GM21515 (cell line): Measurements from ENCODE around the gene FBXO33.

ENCODE experiments used
- ATAC-seq: cut with Tn5 transposase; IDR thresholded peaks from one replicate; pipeline ENCODE4 v1.9.1; 2021; ENCODE audit not compliant: unreplicated experiment

FBXO33 gene, protein sequence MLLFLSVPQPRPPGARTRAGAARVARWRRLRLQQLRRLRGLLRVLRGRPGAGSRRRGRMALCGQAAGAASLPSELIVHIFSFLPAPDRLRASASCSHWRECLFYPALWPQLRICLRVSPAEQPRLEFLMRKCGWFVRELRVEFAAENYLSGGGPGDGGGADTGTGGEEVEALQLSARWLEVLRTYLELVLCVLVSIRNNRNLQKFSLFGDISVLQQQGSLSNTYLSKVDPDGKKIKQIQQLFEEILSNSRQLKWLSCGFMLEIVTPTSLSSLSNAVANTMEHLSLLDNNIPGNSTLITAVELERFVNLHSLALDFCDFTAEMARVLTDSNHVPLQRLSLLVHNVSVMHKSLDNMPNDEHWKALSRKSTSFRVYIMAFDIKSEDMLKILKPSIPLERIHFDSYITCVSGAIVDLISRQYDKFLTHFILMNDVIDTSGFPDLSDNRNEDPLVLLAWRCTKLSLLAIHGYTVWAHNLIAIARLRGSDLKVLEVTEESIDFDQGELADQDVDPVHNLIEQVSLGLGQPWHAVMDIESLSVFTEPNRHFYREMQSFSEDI

DNA sequence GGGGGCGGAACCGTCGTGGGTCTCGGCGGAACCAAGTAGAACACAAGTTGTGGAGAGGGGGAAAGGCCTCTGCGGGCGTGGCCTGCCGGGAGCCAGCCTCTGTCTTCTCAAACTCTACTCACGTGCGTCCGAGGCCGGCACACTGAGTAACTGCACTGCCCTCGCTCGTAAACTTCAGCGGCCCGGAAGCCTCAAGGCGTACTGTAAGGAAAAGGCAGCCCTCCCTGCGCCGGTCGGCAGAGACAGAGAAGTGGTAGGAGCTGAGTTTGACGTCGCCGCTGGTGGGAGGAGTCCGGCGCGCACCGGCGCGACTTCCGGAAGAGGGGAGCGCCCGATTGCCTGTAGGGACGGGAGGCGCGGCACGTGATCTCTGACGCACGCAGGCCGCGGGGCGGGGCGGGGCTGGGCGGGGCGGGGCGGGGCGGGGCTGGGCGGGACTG, at the start of gene FBXO33:
TSS of gene FBXO33 (minus strand) at position 255 of the 440 bp plus-strand sequence. CDS start 271 bp downstream, outside the sequence.
- peak; percentile 80 for ATAC-seq

DNA sequence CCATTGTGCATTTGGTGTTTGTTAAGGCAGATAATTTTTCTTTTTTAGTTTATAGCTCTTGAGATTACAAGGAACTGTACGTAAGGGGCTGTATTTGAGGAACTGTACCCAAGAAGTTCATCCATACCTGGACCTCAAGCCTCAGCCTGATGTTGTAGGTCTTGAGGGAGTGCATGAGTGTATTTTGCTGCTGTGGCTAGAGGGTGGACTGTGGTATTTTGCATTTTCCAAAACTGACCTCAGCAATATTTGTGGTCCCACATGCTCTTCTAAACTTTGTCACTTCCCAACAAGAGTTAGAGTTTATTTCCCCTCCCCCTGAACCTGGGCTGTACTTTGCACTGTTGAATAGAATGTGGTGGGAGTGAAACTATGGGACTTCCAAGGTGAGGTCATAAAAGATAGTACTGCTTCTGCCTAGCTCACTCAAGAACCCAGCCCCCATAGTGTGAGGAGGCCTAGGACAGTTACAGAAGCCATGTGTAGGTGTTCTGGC, 42.2 kb upstream of the FBXO33 start:
- ATAC-seq, result peak; percentile 94

DNA sequence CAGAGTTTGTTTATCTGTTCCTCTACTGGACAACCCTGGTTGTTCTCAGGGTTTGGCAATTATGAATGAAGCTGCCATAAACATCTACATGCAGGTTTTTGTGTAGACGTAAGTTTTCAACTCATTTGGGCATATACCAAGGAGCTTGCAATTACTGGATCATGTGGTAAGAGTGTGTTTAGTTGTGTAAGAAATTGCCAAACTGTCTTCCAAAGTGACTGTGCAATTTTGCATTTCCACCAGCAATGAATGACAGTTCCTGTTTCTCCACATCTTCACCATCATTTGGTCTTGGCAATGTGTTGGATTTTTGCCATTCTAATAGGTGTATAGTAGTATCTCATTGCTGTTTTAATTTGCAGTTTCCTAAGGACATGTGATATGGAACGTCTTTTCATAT, 39.8 kb upstream of the FBXO33 start:
- no peak for ATAC-seq

DNA sequence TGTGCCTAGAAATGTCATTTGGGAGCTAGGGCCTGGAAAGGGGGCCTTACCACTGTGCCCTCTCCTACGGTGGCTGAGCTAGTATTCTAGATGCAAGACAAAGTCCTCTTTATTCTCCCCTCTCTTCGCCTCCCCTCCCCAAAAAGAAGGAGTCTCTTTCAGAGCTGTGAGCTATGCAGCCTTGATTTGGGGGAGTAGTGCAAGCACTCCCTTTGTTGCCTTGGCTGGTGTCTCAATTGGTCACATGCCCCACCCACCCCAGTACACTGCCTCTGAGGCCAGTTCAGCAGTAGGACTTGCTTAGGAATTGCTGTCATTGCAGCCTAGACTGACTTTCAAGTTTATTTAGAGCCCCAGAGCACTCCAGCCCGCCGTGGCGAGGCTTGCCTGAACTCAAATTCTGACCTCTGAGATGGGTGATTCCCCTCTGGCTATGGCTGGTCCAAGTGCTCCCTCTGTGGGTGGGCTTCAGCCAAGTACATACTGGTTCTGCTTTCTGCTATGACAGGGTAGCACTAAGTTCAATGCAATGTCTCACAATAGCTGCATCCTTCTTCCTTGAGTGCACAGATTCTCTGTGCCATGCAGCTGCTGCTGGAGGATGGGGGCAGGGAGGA, 37.0 kb upstream of the FBXO33 start:
- peak; percentile 95 for ATAC-seq

DNA sequence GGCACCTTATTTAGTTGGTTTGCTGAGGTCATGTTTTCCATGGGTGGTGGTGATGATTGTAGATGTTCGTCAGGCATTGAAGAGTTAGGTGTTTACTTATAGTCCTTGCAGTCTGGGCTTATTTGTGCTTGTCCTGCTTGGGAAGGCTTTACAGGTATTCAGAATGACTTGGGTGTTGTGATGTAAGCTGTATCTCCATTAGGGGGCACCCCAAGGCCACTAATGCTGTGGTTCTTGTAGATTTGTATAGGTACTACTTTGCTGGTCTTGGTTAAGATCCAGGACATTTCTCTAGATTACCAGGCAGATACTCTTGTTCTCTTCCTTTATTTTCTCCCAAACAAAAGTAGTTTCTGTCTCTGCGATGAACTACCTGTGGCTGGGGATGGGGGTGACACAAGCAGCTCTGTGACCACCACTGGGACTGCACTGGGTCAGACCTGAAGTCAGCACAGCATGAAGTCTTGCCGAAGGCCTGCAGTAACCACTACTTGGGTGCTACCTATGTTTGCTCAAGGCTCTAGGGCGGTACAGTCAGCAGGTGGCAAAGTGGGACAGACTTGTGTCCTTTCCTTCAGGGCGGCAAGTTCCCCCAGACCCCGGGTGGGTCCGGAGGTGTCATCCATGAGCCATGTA, 35.8 kb upstream of the FBXO33 start:
- ATAC-seq, result peak; percentile 42

DNA sequence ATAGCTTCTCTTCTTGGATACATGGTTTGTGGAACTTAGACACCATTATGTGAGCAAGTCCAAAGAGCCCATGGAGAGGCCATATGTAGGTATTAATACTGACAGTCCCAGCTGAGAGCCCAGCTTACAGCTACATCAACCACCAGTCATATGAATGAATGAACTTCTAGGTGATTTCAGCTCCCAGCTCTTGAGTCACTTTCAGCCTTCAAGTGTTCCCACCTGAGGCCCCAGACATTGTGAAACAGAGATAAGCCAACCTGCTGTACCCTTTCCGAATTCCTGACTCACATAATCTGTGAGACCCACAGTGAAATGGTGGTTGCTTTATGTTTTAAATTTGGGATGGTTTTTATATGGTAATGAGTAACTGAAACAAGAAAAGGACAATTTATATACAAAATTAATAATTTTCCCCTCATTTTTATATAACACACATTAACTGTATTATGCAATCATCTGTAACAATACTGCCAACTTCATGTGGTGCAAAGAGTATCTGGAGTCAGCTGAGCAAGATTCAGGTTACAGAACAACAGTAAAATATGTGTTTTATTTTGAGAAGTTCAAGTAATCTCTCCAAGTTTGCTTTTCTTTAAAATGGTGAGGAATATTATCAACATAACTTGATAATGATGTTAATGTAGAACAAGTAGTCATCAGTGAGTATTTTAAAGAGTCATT, 27.7 kb upstream of the FBXO33 start:
- ATAC-seq, result no peak

DNA sequence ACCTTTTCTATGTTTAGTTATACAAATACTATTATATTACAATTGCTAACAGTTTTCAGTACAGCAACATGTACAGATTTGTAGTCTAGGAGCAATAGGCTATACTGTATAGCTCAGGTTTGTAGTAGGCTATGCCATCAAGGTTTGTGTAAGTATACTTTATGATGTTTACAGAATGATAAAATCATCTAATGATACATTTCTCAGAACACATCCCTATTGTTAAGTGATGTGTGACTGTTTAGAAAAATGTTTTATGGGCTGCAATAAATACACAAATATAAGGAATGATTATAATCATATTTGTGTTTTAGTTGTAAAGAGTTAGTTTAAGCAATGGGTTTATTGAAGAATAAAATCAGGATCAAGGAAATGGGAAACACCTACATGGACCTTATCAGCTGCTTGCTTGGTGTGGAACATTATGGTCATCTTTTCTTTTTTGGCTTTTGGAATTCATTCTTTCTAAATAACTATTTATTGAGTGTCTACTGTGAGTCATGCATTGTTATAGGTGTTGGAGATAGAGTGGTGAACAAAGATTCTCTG, 24.5 kb upstream of the FBXO33 start:
- no peak for ATAC-seq

DNA sequence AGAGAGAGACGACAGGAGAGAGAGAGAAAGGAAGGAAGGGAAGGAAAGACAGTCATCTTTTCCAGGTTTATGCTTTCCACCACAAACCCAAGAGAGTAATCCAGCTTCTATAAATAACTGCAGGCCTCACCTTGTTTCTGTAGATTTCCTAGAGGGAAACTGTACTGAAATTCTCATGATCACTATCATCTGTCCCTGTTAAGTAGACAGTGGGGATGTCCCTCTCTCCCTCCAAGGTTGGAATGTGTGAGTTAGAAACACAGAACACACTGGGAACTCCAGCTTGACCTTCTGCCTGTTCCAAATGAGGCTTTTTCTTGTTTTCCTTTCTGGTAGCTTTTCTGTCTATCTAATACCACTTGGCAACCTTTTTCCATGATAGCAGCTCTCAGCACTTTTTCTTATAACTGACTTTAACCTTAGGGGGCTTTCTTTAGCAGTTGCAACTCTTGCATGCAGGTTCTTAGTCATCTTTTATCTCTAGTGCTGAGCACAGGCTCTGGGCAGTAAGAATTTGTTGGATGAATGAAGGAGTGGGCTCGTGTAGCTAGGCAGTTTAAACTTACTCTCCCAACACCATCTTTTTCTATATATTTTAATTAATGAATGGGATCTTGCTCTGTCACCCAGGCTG, 22.8 kb upstream of the FBXO33 start:
- no peak for ATAC-seq

DNA sequence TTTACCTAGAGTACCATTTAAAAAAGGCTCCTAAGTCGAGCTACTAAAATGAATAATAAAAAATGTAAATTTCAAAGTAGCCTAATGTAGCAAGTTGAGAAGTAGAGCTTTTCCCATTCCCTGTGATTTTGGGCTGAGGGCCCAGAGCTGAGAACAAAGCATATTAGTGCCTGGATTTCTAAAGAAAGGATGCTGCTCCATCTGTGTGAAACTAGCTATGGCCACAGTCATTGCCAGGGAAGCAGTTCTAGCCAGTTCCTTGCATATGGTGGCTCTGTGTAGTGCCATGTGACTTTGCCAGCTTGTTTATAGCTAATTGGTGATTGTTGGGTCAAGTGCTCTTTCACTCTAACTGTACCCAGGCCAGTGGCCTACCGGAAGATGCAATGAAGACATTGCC, 20.4 kb upstream of the FBXO33 start:
- no peak for ATAC-seq

DNA sequence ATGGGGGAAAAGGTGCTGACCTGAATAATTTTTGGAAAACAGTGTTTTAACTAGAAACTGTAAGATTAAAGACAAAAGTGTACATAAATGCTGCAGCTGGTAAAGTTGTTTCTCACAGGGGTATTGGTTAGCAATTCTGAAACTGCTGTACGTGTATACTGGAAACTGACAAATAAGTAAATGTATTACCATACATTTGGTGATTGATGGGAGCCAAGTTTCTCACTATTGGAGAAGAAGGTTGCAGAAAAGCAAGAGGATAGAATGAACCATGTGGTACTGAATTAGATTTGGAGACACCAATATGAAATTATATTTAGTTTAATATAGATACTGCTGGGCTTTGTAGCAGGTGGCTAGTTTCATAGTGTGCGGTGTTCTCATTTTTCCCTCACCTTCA, 19.6 kb upstream of the FBXO33 start:
- no peak for ATAC-seq

DNA sequence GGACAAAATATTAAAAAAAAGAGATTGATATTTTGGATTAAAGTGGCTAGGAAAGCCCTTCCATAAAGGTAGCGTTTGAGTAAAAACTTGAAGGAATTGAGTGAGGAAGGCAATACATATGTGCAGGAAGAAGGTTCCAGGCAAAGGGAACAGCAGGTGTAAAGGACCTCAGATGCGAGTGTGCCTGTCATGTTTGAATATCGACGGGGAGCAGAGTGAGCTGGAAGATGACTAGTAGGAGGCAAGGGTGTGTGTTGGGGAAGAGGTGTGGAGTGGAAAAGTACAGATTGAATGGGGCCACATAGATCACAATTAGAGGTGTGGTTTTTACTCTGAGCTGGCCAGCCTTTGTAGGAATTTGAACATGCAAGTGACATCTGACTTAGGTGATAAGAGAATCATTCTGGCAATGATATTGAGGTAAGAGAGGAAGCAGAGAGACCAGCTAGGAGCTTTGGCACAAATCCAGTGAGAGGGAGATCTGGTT, 15.0 kb upstream of the FBXO33 start:
- no peak for ATAC-seq

DNA sequence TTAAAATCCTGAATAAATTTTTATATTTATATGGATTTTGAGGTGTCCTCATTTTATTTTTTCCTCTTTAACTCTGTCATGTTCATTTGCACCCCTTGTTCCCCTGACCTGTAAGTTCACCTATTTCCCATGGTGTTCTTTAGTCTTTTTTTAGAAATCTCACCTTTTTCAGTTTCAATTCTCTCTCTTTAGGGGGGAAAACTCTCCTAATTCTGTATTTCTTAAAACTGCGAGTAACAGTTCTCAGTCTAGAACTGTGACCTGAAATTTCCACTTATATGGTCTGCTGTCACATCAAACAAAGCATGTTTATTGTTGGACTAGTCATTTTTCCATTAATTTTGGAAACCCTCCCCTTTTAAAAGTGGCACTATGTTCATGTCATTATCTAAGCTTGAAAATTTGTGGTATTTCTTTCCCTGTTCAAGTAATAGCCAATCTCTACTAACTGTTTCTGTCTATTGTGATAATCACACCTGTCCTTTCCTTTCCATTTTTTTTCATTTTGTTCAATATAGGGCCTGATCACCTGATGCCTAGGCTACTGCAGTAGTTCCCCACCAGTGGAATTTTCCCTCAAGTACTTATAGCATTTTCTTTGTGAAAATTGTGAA, 14.0 kb upstream of the FBXO33 start:
- ATAC-seq, result peak; percentile 59

DNA sequence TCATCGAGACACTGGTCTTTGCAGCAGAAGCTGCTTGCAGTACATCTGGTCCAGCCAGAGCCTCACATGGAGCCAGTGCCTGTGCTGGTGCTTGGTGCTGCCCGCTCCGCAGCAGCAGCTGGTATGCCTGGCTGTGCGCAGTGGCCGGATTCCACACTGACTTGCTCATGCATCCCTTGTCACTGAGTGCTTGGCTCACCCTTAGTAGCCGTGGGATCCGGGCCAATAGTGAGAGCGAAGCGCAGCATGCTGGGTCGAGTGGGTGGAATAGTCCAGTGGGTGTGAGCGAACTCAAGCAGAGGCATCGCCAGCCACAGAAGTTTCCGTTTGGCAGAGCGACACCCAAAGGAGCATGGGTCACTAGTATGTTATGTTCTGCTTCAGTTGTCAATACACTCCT, 10.1 kb upstream of the FBXO33 start:
- no peak for ATAC-seq

DNA sequence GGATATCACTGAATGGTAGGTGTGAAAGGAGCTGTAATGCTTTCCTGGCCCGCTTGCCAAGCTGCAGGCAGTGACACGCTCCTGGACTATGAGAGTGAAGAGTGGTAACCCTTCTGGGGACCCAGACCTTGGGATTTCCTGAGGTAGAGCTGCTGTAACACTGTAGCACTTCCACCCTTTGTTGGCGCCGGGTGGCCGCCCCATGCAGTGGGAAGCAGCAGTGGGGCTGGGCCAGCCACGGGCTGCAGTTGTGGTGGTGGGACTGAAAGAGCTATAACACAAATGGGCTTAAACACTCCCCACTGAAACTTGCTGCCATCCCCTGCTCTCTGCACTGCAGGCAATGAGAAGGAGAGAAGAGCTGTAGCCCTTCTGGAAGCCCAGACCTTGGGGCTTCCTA, 9.6 kb upstream of the FBXO33 start:
- ATAC-seq, result no peak

DNA sequence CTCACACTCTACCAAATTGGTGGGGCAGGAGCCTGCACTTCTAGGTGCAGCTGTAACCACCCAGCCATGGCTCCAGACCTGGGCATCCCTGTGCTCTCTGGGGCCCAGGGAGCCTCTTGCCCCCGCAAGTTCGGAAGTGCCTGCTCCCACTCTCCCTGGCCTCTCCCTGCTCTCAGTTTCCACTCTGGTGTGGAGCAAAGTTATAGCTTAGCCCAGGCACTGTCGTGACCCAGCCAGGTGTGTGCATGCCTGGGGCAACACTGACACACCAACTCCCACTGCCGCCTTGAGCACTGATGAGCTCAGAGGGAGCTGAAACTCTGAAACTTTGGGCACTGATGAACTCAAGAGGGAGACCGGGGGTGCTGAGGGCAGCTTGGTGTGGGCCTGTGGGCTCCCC, 8.7 kb upstream of the FBXO33 start:
- no peak for ATAC-seq

DNA sequence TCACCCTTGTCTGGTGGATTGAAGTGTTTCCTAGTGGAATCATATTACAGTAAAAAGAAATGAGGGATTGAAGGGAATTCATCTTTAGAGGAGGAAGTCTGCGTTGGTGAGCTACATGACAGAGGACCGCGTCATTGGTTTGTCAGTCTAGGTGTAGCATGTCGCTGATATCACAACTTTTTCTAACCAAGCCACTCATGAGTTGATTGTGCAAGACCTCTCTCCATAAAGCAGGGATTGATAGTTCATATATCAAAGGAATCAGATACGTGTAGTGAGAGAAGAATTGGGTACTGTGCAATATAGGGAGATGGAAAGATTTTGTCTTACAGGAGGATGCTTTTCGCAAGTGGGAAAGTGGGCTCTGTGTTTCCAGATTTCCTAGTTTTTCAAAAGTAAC, 3.0 kb upstream of the FBXO33 start:
- no peak for ATAC-seq

DNA sequence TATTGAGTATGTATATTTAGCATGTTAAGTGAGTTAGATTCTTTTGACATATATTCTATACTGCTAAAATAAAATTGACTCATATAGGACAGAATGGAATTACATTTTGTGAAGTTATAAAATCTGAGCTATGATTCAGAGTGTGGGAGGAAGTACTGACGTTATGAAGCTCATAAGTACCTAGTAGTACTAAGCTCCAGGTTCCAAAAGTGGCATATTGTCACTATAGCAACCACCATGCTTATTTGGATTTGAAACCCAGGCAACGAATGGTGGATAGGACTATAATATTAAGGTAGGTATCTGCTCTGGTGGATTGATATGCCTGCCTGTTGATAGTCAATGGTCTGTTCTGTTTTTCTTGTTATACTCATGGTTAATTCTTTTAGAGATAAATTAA, 2.2 kb upstream of the FBXO33 start:
- no peak for ATAC-seq

DNA sequence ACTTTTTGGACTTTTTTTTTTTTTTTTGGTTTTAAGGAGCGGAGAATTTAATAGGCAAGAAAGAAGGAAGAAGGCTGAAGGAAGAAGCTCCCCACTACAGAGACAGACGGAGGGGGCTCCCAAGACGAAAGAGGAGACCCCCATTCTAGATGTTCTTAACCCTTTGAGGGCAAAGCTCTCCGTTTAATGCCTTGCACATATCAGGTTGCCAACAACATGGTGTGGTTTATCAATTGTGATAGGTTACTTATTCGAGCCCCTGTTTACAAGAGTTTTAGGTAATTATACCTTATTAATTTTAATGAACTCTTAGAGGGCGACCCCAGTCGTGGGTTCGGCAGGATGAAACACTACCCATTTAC, 1.2 kb upstream of the FBXO33 start:
- no peak for ATAC-seq

DNA sequence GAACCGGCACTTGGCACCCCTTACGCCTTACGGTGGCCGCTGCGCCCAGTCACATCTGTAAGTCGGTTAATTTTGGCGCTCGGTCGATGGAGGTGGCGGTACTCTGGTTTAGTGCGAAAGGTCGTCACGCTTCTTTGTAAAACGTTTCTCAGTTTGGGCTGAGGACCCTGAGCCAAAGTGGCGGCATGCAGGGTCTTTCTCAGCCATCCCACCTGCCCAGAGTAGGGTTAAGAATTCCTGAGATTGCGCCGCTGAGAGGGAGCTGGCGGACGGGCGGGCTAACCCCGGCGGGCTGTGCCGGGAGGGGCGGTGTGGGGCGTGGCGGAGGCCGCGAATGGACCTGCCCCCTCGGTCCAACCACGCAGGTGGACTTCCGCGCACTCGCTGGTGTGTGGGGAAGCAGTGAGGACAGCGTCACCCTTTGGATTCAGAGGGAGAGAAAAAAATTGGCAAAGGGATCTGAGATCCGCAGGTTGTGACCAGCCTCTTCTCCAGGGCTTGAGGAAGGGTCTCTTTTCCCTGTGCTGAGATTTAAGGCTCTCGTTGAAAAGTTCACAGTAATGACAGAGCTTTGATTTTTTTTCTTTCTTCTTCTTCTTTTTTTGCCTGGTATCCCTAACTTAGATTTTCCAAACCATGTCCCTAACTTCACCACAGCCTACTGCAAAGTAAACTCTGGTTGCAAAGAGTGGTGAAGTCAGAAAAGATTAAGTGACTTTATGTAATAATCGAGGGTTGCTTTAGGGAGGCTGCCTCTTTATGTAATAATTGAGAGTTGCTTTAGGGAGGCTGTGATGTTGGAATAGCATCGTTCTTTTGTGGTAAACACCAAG, 602 bp upstream of the FBXO33 start:
- peak; percentile 62 for ATAC-seq
